Activated naive CD4-positive, alpha-beta T cell treated with Interleukin-2 at 50 U/mL for 16 hours (primary cell): ENCODE data around the gene PAFAH1B1.
"Not testable (repeated sequence)": the region's sequence is repeated elsewhere in the genome, so short reads cannot be mapped to it uniquely, and the experiment has no call there.

Source experiments
- DNase-seq: peaks from one replicate; pipeline ENCODE4 v3.0.0-alpha.2; 2020

The PAFAH1B1 gene

DNA sequence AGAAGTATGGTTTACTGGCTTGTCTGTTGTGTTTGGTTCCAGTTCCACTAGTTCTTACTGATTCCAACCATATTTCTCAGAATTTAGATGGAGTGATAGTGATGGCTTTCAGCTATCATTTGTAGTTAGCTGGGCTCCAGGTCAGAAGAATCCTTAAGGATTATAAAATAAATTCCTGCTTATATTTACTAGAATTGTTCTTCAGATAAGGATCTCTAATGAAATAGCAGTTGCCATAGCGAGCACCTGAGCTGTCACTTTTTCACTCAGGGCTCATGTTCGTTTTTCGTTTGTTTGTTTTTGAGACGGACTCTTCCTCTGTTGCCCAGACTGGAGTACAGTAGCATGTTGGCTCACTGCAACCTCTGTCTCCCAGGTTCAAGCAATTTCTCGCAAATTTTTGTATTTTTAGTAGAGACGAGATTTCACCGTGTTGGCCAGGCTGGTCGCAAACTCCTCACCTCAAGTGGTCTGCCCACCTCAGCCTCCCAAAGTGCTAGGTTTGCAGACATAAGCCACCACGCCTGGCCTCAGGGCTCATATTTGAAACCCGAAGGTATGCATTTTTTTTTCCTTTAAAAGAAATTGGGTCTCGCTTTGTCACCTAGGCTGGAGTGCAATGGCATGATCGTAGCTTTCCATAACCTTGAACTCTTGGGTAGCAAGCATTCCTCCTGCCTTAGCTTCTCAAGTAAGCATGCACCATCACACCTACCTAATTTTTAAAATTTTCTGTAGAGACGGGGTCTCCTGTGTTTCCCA is 42.9 kb downstream of the PAFAH1B1 start:
- DNase-seq = no peak

GRCh38 chr17:2637422-2637821 is 44.0 kb downstream of the PAFAH1B1 start:
- no peak for DNase-seq

- DNase-seq = no peak
Measured at GRCh38 chr17:2644971-2645370, 51.5 kb downstream of the PAFAH1B1 start.

GRCh38 chr17:2647957-2648356 is 54.5 kb downstream of the PAFAH1B1 start:
- no peak for DNase-seq

- DNase-seq = no peak
Measured at GRCh38 chr17:2649191-2649590, 55.7 kb downstream of the PAFAH1B1 start.

- DNase-seq = not testable (repeated sequence)
Measured at GRCh38 chr17:2652911-2653310, 59.5 kb downstream of the PAFAH1B1 start.

DNA sequence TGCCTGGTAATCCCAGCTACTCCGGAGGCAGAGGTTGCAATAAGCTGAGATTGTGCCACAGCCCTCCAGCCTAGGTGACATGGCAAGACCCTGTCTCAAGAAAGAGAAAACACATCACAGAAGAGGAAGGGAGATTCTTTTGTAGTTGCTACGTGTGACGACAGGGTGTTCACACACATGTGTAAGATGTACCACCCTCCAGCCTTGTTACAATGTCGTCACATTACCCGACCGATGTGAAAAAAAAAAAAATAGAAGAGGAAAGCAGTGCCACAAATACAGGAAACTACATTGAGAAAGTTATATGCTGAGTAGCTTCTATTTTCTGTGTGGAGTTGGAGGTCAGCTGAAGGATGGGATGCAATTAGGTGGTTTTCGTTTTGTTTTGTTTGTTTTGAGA is 62.1 kb downstream of the PAFAH1B1 start:
- DNase-seq = no peak

DNA sequence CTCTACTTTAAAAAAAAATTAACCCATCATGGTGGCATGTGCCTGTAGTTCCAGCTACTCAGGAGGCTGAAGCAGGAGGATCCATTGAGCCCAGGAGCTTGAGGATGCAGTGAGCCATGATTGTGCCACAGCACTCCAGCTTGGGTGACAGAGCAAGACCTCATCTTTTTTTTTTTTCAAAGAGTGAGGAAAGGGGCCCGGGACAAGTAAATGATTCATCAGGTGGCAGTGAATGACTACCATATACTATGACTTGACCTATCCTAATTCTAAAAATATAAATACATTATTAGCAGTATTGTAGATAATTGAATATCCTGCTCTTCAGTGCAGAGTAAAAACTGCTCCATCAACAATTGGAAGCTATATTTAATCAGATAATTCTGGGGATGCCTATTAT is 62.8 kb downstream of the PAFAH1B1 start:
- DNase-seq = no peak

GRCh38 chr17:2659337-2659736 is 65.9 kb downstream of the PAFAH1B1 start:
- not testable (repeated sequence) for DNase-seq

- not testable (repeated sequence) for DNase-seq
Measured at GRCh38 chr17:2660410-2660809, 67.0 kb downstream of the PAFAH1B1 start.

DNA sequence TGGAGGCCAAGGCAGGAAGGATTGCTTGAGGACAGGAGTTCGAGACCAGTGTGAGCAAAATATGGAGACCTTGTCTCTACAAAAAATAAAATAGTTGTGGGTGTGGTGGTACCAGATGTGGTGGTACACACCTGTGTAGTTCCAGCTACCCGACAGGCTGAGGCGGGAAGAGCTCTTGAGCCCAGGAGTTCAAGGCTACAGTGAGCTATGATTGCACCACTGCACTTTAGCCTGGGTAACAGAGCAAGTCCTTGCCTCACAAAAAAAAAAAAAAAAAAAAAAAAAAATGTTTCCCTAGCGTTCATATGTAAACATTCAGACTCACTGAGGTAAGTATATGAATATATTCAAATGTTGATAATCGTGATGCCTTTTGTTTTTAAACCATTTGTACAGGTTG is 78.6 kb downstream of the PAFAH1B1 start:
- no peak for DNase-seq

DNA sequence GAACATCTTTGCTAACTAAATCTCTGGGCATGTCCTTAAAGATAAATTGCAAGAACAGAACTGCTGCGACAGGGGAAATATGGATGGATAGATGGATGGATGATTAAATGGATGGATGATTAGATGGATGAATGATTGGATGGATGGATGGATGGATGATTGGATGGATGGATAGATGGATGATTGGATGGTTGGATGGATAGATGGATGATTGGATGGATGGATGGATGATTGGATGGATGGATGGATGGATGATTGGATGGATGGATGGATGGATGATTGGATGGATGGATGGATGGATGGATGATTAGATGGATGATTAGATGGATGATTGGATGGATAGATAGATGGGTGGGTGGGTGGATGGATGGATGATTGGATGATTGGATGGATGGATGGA is 85.8 kb downstream of the PAFAH1B1 start:
- DNase-seq = not testable (repeated sequence)

GRCh38 chr17:2680961-2681360 is 87.5 kb downstream of the PAFAH1B1 start:
- DNase-seq = no peak

DNA sequence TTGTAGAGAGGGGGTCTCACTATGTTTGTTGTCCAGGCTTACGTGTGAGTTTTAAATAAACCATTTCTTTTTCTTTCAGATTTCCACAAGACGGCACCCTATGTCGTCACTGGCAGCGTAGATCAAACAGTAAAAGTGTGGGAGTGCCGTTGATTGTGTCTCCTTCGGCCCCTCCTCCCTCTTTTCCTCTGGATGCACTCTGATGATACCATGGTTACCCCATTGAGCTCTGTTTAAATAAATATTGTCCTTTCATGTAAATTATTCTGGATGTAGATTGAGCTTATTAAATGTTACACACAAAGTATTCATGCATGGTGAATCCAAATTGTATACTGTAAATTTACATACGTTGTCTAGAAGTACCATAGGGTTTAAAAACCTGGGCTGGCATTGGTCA is 88.2 kb downstream of the PAFAH1B1 start:
- DNase-seq = no peak

DNA sequence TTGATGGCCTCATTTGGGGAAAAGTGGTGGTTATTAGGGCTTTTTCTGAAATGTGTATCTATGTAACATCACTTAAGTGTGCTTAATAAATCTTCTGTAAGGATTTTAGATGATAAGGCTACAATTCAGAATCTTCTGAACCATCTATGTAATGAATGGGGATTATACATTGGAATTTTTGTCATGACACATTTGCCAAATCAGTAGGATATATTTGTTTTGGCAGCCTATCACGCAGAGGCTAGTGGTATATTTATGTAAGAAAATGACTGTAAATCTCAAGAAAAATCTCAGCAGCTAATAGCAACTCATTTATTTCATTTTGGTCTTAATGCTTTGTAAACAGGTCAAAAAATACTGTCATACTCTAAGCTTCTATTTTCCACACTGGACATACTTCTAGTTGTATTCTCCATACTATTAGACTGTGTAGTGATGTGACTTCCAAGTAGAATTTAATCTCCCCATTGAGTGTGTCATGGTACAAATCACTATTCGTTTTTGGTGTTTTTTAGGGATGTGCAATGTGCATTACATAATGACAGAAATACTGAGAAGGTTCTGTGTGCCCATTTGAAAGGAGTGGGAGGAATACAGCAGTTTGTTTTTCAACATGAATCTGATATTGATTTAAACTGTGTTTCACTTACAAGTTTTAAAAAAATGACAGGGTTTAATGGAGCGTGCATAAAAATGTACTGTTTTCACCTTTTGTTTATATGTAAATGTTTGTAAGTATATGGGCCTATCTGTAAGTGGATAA is 88.9 kb downstream of the PAFAH1B1 start:
- DNase-seq = no peak

DNA sequence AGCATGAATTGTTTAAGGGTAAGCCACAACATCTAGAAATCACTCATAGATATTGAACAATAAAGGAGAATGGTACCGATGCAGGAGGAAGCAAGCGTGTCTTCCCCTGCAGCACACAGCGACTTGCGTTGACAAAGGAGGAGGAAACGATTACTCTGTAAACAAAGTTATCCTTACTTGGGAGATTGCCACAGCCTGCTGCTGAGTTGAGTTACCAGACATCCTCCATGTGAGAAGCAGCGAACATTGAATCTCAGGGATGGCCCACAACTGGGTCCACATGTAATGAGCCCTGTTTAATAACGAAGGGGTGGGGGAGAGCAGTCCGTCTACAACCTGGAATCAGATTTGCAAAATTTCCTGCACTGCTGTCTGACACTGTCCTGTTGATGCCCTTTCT is 90.5 kb downstream of the PAFAH1B1 start:
- no peak for DNase-seq

DNA sequence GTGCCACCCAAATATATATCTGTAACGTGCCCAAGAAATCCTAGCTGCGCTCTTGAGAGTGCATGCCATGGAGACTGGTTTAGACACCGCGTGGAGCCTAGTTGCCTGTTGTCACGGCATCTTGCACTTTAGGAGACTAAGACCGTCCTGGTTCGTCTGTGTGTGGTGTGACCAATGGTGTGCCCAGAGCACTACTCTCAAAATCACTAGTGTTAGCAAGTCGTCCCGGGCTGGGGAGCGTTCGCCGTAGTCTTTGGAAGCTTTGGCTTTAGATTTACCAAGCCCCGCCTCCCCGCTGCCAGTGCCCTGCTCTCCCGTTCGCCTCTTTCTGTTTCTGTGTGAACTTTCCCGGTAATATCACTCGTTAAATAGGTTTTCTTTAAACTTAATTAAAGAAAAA is 91.1 kb downstream of the PAFAH1B1 start:
- DNase-seq = no peak

- no peak for DNase-seq
Measured at GRCh38 chr17:2685696-2686095, 92.2 kb downstream of the PAFAH1B1 start.

DNA sequence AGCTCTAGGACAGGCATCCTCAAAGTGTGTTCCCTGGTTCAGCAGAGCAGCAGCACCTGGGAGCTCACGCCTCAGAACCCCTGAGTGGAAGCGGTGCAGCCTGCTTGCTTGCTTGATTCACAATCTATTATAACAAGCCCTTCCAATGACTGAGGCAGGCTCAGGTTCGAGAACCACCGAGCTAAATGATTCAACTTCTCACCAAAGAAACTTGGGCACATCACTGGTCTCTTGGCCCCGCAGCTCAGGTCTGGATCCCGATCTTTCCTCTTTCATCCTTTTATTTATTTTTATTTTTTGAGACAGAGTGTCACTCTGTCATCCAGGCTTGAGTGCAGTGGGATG is 93.6 kb downstream of the PAFAH1B1 start:
- no peak for DNase-seq

DNA sequence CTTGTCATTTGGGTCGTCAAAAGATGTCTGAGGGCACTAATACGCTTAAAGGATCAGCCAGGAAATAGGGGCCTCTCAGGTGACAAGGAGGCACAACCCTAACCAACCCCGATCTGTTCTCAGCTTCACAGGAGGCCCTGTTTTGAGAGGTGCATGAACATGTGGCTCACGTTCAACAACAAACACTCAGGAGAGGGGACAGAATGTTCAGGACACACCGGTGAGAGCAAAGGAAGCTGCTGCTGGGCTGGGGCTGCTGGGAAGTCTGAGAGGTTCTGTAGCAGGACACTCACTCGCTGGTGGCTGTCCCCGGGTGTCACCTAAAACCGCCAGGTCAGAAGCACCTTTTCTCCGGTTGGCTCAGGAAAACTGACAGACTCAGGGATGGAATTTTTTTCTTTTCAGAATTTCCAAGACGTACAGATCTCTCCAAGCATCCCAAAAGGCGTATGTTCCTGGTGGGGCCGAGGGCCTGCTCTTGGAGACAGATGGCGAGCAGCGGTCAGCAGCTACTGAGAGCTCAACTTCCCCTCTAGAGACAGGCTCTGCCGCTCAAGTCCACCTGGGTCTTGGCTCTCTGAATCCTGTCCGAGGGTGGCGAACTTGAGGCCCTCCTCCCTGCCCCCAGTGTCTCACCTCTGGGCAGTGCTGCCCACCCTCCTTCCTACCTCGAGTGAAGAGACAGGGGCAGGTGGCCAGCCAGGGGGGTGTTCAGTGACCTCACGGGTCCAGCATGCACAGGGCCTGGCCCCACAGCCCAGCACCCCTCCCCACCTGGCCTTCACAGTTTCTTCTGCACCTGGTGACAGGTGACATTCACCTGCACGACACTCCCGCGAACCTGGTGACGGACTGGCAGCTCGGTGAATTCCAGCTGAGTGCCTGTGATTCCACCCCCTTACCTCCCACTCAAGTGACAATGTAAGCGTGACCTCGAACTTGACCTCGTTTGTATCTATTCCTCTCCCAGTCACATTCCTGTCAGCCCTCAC is 95.2 kb downstream of the PAFAH1B1 start:
- no peak for DNase-seq

DNA sequence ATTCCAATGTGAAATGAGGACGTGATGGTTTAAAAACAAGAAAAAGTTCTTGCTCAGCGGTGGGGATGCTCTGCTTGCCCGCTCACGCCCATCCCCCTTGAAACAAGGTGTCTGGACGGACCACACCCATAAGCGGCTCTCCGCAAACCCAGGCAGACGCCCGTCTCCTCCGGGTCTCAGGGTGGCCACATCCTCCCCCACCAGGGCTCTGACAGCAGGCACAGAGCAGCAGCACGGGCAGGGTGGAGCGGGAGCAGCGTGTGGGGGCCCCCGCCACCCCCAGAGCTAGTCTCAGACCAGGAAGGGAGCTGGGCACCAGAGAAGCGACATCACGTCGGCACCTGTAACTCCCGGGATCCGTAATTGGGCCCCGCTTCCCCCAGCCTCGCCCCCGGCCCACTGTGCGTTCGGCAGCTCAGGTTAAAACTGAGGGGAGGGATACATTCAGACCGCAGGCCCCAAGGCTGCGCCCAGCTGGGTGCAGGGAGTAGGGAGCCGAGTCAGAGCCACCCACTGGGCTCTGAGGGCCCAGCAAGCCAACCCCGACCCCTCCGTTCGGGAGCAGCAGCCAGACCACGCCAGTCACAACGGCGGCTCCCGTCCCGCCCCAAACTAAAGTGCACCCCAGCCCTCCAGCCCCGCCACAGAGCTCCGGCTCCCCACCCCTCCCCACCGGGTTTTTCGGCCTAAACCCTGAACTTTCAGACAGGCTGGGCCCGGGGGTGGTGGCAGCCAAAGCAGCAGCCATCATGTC is 96.1 kb downstream of the PAFAH1B1 start:
- no peak for DNase-seq
